Progenitor cell of endocrine pancreas (in vitro differentiated cells): Measurements from ENCODE around the gene ZNF160. TPM values are rescaled to one million over a fixed set of nuclear protein-coding genes. Genes with fewer than 3 reads are reported as not detected.
"Not testable (repeated sequence)": the region's sequence is repeated elsewhere in the genome, so short reads cannot be mapped to it uniquely, and the experiment has no call there.

ENCODE experiments used
- DNase-seq: peaks from one replicate; pipeline ENCODE4 v3.0.0; 2021; ENCODE audit warnings: low spot score; ENCODE audit not compliant: unreplicated experiment
- H3K27ac Mint-ChIP-seq: 2 replicates; pipeline ENCODE4 v1.8.0; 2021; ENCODE audit warnings: mild to moderate bottlenecking, moderate library complexity, mixed read lengths
- H3K27me3 Mint-ChIP-seq: 2 replicates; pipeline ENCODE4 v1.8.0; 2021; ENCODE audit warnings: mixed read lengths
- H3K36me3 Mint-ChIP-seq: 2 replicates; pipeline ENCODE4 v1.8.0; 2022; ENCODE audit warnings: mixed read lengths; ENCODE audit not compliant: insufficient read depth
- H3K4me1 Mint-ChIP-seq: 2 replicates; pipeline ENCODE4 v1.8.0; 2021; ENCODE audit warnings: low read depth, mixed read lengths
- H3K4me3 Mint-ChIP-seq: 2 replicates; pipeline ENCODE4 v1.8.0; 2021; ENCODE audit warnings: low read depth, mild to moderate bottlenecking, moderate library complexity, mixed read lengths
- H3K9me3 Mint-ChIP-seq: 2 replicates; pipeline ENCODE4 v1.8.0; 2021; ENCODE audit warnings: low read depth, mixed read lengths
- CTCF ChIP-seq: fragments of 200-600 bp; sonication (generic); IDR thresholded peaks from one replicate; pipeline ENCODE4 v1.5.0; 2021; ENCODE audit warnings: antibody characterized with exemption, mild to moderate bottlenecking; ENCODE audit not compliant: unreplicated experiment
- total RNA-seq: library from RNA; stranded (reverse); gene quantifications from 2 replicates; pipeline ENCODE4 v1.2.1, GENCODE V29; 2021

The ZNF160 gene
- total RNA-seq, 1 donor from 2014 or later, result 51.0 TPM

GRCh38 chr19:53131727-53132126 is 28.5 kb upstream of the ZNF160 start:
- Mint-ChIP-seq H3K4me1 (peaks cover 28% of the 10 kb centered on the region), H3K9me3 (no peaks in the 10 kb centered on the region), H3K36me3 (peaks cover 4% of the 10 kb centered on the region), H3K4me3 (peak overlapping the region; percentile 88), H3K27ac (peak overlapping the region; percentile 31), H3K27me3 (no peaks in the 10 kb centered on the region)
- DNase-seq, result no peak
- TF ChIP-seq CTCF, result no peak

GRCh38 chr19:53131085-53131590 is 27.9 kb upstream of the ZNF160 start:
- TF ChIP-seq CTCF, result no peak
- Mint-ChIP-seq H3K27me3 (no peaks in the 10 kb centered on the region), H3K9me3 (no peaks in the 10 kb centered on the region), H3K4me3 (peak overlapping the region; percentile 88), H3K4me1 (peaks cover 31% of the 10 kb centered on the region), H3K27ac (peak overlapping the region; percentile 31), H3K36me3 (peaks cover 4% of the 10 kb centered on the region)
- no peak for DNase-seq

GRCh38 chr19:53130506-53130905 is 27.3 kb upstream of the ZNF160 start:
- TF ChIP-seq CTCF, result no peak
- H3K4me1 Mint-ChIP-seq, result peaks cover 33% of the 10 kb centered on the region
- DNase-seq, result no peak
- peak overlapping the region; percentile 33 for H3K27ac Mint-ChIP-seq
- no peaks in the 10 kb centered on the region for H3K27me3 Mint-ChIP-seq
- H3K4me3 Mint-ChIP-seq, result peak overlapping the region; percentile 21
- peaks cover 4% of the 10 kb centered on the region for H3K36me3 Mint-ChIP-seq
- no peaks in the 10 kb centered on the region for H3K9me3 Mint-ChIP-seq

GRCh38 chr19:53126733-53127526 is 23.7 kb upstream of the ZNF160 start:
- H3K27me3 Mint-ChIP-seq, H3K36me3 Mint-ChIP-seq, H3K9me3 Mint-ChIP-seq, DNase-seq: not testable (repeated sequence)
- peak overlapping the region; percentile 59 for H3K27ac Mint-ChIP-seq
- H3K4me3 Mint-ChIP-seq, result peak overlapping the region; percentile 41
- H3K4me1 Mint-ChIP-seq, result peaks cover 25% of the 10 kb centered on the region

GRCh38 chr19:53123400-53123799 is 20.2 kb upstream of the ZNF160 start:
- H3K36me3 Mint-ChIP-seq, result peaks cover 19% of the 10 kb centered on the region
- H3K9me3 Mint-ChIP-seq, result peaks cover 2% of the 10 kb centered on the region
- no peak for DNase-seq
- H3K4me1 Mint-ChIP-seq, result peaks cover 14% of the 10 kb centered on the region
- H3K27ac Mint-ChIP-seq, result no peak overlapping the region
- no peaks in the 10 kb centered on the region for H3K27me3 Mint-ChIP-seq
- no peak for TF ChIP-seq CTCF
- H3K4me3 Mint-ChIP-seq, result no peak overlapping the region

GRCh38 chr19:53112286-53112685 is 9.1 kb upstream of the ZNF160 start:
- Mint-ChIP-seq H3K27me3 (no peaks in the 10 kb centered on the region), H3K27ac (no peak overlapping the region), H3K4me1 (no peaks in the 10 kb centered on the region), H3K9me3 (peaks cover 5% of the 10 kb centered on the region), H3K4me3 (no peak overlapping the region), H3K36me3 (peaks cover 49% of the 10 kb centered on the region)
- DNase-seq, result no peak
- TF ChIP-seq CTCF, result no peak
